ENCODE measurements around the gene RTP5. TPM values are rescaled to one million over a fixed set of nuclear protein-coding genes. Genes with fewer than 3 reads are reported as not detected.

RTP5 gene
- total and polyA plus RNA-seq, 2 of the 8 experiments (the other 6 are each of a cell fraction or from before 2014, with no cell fraction given): not detected

GRCh38 chr2:241835611-241836010, 33.9 kb upstream of the RTP5 start (continued):
- TF ChIP-seq CREB1 (IDR thresholded peaks at IDR 0.05) (no peak), TAF7 (optimal IDR thresholded peaks at IDR 0.05; ENCODE audit: borderline replicate concordance, low read depth, low read length) (no peak), CTCF (IDR thresholded peaks at IDR 0.05; ENCODE audit: control extremely low read depth in 1 of 3, insufficient read depth in 1 of 3, low read depth in 1 of 3, low read length in 3 of 3) (no peak), JUN (IDR thresholded peaks at IDR 0.05; ENCODE audit: low read depth, low read length) (no peak)
